ENCODE measurements around the gene CRISPLD2.

Gene CRISPLD2

DNA sequence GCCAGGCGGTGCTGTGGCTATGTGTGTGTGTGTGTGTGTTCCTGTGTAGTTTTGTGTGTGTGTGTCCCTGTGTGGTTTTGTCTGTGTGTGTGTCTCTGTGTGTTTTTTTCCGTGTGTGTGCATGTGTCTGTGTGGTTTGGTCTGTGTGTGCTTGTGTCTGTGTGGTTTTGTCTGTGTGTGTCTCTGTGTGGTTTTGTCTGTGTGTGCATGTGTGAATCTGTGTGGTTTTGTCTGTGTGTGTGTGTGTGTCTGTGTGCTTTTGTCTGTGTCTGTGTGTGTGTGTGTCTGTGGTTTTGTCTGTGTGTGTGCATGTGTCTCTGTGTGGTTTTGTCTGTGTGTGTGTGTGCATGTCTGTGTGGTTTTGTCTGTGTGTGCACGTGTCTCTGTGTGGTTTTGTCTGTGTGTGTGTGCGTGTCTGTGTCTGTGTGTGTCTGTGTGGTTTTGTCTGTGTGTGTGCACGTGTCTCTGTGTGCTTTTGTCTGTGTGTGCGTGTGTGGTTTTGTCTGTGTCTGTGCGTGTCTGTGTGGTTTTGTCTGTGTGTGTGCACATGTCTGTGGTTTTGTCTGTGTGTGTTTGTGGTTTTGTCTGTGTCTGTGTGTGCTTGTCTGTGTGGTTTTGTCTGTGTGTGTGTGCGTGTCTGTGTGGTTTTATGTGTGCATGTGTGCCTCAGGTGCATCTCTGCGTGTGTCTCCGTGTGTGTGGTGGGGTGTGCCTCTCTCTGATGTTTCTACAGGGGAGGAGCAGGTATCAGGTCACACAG lies 129.2 kb downstream of the CRISPLD2 start:
- in situ Hi-C loops (cut with MboI; ENCODE audit: low sequenced_read_pairs): no loop called here

DNA sequence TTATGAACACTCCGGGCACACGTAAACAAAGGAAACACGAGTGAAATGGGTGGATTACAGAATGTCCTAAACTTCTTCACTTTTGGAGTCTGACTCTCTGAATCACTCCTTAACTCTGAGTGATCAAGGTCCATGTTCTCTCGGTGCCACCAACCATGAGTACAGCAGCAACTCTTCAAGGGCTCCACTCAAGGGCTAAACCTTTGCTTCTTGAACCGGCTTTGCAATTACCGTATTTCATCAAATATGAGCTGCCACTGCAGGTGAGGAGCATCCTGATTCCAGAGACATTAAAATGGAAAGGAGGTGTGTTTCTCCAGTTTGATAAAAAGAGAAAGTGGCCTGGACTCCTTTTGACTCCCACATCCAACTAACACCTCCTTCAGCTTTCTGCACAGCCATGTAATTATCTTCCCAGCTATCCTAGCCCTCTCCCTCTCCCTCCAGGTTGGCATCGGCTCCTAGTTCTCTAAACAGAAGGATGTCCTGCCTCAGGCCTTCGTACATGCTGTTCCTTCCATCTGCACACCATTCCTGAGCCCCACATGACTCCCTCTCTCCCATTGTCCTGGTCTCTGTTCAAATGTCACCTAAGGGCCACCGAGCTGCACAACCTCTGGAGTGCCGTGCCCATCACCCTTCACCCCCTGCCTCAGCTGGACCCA lies 130.1 kb downstream of the CRISPLD2 start:
- in situ Hi-C loops (cut with MboI; ENCODE audit: low sequenced_read_pairs): loop anchor here (25.0 kb wide), 1 partner anchor 438 kb away; the partner anchor contains the start of gene MEAK7

DNA sequence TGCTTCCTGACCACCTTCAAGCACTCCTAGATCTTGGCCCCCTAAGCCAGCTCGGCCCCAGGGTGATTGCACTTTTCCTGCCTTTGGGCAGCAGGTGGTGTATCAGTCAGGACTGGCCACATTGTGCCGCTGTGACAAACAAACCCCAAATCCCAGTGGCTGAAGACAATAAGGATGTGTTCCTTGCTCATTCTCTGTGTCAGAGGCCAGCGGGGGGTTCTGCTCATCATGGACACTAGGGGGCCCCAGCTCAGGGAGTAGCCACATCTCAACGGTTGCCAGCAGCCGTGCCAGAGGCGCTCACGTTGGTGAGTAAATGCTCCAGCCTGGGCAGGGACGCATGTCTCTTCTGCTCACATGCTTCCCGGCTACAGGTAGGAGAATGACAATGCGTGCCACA lies 131.1 kb downstream of the CRISPLD2 start:
- in situ Hi-C loops (cut with MboI; ENCODE audit: low sequenced_read_pairs): loop anchor here (25.0 kb wide), 1 partner anchor 439 kb away; the partner anchor contains the start of gene MEAK7

DNA sequence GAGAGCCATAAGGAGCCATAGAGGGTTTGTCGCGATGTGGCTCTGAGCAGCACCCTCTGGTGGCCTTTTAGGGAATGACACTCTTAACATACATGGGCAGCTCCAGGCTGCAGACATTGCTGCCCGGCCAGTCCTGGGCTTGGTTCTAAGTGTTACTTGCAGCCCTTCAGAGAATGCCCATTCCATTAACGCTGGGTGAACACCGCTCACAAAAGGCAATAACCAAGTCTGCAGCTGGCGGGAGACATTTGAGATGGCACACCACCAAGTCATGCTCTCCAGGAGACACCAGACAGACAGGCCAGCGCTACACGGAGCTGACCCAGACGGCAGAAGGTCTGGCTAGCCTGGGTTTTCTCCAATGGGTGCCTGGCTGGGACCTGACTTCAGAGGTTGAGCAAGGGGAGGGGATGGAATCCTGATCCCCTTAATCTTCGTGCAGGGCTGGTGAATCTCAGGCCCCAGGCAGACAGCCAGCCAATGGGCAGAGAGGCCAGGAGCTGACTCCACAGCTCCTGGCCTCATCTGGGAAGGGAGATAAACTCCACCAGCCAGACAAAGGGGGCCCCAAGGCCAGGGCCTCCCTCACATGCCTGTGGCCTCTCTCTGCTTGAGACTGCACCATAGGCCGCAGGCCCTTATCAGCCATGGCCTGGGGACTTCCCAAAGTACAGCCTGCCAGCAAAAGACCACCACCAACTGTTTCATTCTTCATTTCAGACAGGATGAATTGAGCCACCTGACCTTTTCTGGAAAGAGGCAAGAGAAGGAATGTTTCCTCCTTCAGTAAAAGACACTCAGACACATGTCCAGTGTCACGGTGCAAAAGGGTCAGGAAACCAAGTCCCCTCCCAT lies 132.8 kb downstream of the CRISPLD2 start:
- in situ Hi-C loops (cut with MboI; ENCODE audit: low sequenced_read_pairs): loop anchor here (25.0 kb wide), 1 partner anchor 440 kb away; the partner anchor contains the start of gene MEAK7

DNA sequence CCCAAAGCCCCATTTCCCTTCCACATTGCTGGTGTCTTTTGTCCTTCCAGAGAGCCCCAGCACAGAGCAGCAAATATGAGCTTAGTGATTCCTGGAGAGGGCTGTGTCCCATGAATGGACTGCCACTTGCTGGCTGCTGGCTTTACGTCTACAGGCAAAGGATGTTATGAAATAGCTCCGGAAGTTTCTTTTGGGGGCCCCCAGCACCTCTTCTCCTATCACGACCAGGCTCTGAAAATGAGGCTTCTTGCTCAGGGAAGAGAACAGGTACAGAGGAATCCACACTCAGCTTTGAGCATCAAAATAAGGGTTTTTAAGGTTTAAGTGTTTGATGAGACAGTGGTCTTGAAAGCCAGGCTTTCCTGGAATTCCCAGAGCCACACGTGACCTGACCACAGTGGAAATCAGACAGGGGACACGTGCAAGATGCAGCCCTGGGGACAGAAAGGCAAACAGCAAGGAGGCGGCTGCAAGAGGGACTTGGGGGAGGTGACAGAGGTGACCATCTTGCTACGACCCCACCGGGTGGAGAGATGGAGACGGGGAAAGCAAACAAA lies 133.5 kb downstream of the CRISPLD2 start:
- in situ Hi-C loops (cut with MboI; ENCODE audit: low sequenced_read_pairs): loop anchor here (25.0 kb wide), 1 partner anchor 441 kb away; the partner anchor contains the start of gene MEAK7

DNA sequence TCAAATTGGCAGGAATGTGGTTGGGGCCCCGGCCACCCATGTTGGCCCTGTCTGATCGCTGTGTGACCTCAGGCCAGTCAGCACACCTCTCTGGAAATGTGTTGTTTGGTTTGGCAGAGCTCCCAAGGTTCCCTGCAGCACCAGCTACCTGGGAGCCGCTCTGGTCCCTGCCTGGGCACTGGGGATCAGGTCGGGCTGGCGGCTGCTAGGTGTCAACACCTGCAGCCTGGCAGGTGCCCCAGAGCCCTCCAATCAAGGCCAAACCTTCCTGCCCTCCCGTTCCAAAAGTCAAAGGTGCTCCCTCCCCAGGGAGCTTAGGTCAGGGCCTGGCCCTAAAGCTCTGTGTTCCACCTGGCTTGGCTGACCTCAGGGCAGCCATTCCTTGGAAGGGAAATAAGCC lies 135.6 kb downstream of the CRISPLD2 start:
- in situ Hi-C loops (cut with MboI; ENCODE audit: low sequenced_read_pairs): loop anchor here (25.0 kb wide), 1 partner anchor 443 kb away; the partner anchor contains the start of gene MEAK7

DNA sequence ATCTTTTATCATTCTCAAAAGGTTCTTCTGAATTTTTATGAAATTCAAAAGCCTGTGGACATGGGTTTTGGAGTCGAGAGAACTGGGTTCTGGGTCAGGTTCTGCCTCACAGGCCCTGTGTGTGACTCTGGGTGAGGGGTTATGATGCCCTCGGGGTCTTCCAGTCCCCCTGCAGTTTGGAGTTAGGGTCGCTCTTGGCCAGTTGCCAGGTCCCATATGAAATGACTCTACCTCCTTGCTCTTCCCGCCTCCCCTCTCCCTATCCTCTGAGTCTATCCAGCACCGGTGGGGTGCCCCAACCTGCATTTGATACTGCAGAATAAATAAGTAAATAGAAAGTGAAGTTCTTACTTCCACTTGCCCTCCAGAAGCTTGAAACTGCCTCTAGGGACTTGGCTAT lies 137.4 kb downstream of the CRISPLD2 start:
- in situ Hi-C loops (cut with MboI; ENCODE audit: low sequenced_read_pairs): loop anchor here (25.0 kb wide), 1 partner anchor 445 kb away; the partner anchor contains the start of gene MEAK7

DNA sequence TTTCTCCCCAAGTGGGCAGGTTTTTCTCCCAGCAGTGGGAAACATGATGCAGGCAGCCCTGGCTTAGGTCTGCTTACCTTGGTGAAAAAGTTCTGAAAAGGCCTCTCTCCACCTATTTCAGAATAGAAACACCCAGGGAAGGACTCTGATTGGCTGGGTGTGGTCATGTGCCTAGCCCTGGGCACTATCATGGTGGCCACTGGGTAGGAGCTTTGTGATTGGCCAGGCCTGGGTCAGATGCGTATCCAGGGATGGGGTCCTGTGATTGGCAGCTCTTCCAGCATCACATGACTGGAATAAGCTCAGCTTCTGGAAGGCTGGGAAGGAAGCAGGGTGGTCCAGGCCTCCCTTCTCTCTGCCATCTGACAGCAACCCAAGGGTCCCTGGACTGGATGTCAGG lies 138.0 kb downstream of the CRISPLD2 start:
- in situ Hi-C loops (cut with MboI; ENCODE audit: low sequenced_read_pairs): loop anchor here (25.0 kb wide), 1 partner anchor 445 kb away; the partner anchor contains the start of gene MEAK7
